HUES6 (cell line): Measurements from ENCODE around the gene DPEP1.

Source experiments
- H3K27ac ChIP-seq: 2 replicates; pipeline ENCODE4 v1.7.0; 2013; ENCODE audit warnings: low read depth, mild to moderate bottlenecking, low read length, inconsistent platforms
- H3K27me3 ChIP-seq: 2 replicates; pipeline ENCODE4 v1.6.1; 2013; ENCODE audit warnings: low read length; ENCODE audit not compliant: control insufficient read depth, insufficient read depth
- H3K36me3 ChIP-seq: 2 replicates; pipeline ENCODE4 v1.6.1; 2013; ENCODE audit warnings: low read length; ENCODE audit not compliant: control insufficient read depth, insufficient read depth
- H3K4me1 ChIP-seq: 2 replicates; pipeline ENCODE4 v1.6.1; 2013; ENCODE audit warnings: low read length; ENCODE audit not compliant: control insufficient read depth, insufficient read depth
- H3K4me3 ChIP-seq: 2 replicates; pipeline ENCODE4 v1.5.1; 2013; ENCODE audit warnings: low read depth, low read length
- H3K9ac ChIP-seq: one replicate; pipeline ENCODE4 v1.6.1; 2013; ENCODE audit warnings: mild to moderate bottlenecking, low read length
- H3K9me3 ChIP-seq: 2 replicates; pipeline ENCODE4 v1.6.1; 2013; ENCODE audit warnings: low read depth, low read length; ENCODE audit not compliant: control insufficient read depth, insufficient read depth

The DPEP1 gene

DNA sequence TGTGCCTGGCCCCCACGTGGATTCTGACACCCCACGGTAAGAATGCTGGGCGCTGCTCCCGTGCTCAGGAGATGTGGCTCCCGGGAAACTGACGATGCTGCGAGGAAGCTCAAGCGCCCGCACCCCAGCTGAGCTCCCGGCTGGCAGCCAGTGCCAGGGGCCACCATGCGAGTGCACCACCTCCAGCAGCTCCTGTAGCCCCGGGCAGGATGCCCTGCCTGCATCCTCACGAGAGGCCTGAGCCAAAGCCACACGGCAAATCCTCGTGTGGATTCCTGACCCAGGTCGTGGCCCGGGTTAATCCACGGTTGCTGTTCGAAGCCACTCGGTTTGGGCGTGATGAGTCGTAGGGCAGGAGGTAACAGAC is 11.6 kb upstream of the DPEP1 start:
- H3K27me3 ChIP-seq, result no peaks in the 10 kb centered on the region
- no peak overlapping the region for H3K9ac ChIP-seq
- no peak overlapping the region for H3K27ac ChIP-seq
- H3K4me1 ChIP-seq, result peaks cover 18% of the 10 kb centered on the region; the same call in 1 of the 2 replicates
- H3K9me3 ChIP-seq, result no peaks in the 10 kb centered on the region
- no peak overlapping the region for H3K4me3 ChIP-seq
- H3K36me3 ChIP-seq, result no peaks in the 10 kb centered on the region

DNA sequence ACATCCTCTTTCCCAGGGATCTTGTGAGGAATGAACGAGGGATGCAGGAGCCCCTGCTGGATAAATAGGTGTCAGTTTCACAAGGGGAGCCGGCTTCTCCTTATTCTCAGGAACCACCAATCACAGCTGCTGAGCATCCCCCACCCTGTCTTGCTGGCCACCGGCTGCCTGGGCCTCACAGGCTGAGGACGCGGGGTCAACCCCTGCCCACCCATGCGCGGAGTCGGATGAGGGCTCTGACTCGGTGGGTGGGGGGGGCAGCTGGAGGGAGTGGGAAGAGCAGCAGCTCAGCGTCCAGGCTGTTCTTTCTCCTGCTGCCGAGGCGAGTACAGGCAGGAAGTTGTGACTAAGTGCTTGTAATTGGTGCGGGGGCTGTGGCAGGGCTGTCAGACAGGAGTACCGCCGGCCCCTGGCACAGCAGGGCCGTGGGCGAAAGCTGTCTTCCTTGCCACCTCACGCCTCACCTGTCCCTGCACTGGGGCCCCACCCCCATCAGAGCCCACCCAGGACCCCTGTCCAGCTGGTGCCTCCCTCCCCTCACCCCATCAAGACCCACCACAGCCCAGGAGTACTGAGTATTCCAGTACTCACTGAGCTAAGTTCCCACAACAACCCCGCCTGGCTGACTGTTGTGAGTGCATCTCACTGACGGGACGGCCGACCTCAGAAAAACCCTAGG is 11.0 kb upstream of the DPEP1 start:
- no peaks in the 10 kb centered on the region for H3K27me3 ChIP-seq
- H3K36me3 ChIP-seq, result no peaks in the 10 kb centered on the region
- H3K27ac ChIP-seq, result no peak overlapping the region
- peaks cover 18% of the 10 kb centered on the region; the same call in 1 of the 2 replicates for H3K4me1 ChIP-seq
- no peaks in the 10 kb centered on the region for H3K9me3 ChIP-seq
- no peak overlapping the region for H3K9ac ChIP-seq
- H3K4me3 ChIP-seq, result peak overlapping the region; percentile 30; the same call in 1 of the 2 replicates

DNA sequence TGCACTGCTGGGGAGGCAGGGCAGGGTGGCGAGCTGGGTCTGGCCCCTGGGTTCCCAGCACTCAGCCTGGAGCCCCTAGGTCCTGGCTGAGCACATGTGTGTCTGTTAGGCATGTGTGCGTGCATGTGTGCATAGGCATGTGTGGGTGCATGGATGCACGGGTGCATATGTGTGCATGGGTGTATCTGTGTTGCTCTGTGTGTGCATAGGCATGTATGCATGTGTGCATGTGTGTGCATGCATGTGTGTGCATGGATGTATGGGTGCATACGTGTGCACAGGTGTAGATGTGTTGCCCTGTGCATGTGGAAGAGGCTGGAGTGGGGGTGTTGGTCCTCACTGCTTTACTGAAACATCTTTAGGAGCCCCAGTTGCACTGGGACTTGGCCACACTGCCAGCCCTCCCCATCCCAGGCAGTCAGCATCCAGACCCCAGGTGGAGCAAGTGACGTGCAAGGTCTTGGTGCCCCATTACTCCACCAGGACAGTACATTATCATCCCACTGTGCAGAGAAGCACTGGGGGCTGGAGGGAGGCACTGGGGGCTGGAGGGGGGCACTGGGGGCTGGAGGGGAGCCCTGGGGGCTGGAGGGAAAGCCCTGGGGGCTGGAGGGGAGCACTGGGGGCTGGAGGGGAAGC is 10.4 kb upstream of the DPEP1 start:
- Histone ChIP-seq H3K4me1 (peaks cover 18% of the 10 kb centered on the region; the same call in 1 of the 2 replicates), H3K27ac (no peak overlapping the region), H3K27me3 (no peaks in the 10 kb centered on the region), H3K9ac (no peak overlapping the region), H3K4me3 (no peak overlapping the region), H3K9me3 (no peaks in the 10 kb centered on the region), H3K36me3 (no peaks in the 10 kb centered on the region)

DNA sequence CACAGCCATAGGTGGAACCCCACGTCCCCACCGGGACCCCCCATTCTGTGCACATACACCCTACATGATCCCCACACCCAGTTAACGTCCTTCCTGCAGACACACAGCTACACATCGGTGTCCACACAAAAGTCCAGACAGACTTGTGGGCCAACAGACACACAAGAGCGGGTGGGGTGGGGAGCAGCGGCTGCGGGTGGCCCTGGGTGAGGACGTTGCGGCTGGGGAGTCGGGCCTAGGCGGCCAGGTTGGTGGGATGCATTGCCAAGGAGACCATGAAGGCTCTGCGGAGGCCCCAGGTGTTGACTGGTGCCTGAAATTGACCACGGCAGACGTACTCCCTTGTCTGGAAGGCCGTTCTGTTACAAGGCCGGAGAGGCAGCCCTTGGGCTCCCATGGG is 8.7 kb upstream of the DPEP1 start:
- Histone ChIP-seq H3K27ac (no peak overlapping the region), H3K36me3 (no peaks in the 10 kb centered on the region), H3K4me1 (peaks cover 14% of the 10 kb centered on the region; the same call in 1 of the 2 replicates), H3K9ac (no peak overlapping the region), H3K27me3 (no peaks in the 10 kb centered on the region), H3K9me3 (no peaks in the 10 kb centered on the region), H3K4me3 (no peak overlapping the region)

DNA sequence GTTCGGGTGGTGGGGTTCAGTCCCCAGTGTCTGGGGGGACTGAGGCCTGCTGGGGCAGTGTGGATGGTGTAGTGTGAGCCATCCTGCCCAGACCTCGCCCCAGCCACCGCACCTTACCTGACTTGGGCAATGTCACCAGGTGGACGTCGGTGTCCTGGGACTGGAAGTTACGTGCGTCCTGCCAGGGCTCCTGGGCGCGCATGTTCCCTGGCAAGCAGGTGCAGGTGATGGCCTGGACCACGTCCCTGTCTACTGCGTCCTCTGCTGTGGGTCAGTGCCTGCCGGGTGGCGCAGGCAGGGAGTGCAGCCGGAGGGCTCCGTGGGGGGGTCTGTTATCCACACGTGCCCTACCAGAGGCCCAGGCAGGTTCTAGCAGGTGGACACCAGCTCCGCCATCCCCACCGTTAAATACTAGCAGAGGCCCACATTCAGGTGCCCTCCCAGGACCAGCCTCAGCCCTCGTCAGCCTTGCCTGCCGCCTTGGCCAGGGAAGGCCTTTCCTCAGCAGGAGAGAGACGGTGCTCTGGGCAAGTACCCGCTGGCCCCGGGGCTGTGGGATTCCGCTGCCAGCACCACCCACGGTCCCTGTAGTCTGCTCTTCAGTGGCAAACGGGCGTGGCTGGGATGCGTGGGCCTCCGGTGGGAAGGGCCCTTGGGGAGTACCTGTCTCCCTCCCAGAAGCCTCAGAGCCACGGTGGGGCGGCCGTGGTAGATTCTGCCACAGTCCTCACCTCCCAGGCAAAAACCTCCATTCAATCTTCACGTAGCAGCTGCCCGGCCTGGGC is 8.1 kb upstream of the DPEP1 start:
- Histone ChIP-seq H3K4me1 (peaks cover 13% of the 10 kb centered on the region; the same call in 1 of the 2 replicates), H3K4me3 (no peak overlapping the region), H3K36me3 (no peaks in the 10 kb centered on the region), H3K27ac (no peak overlapping the region), H3K9me3 (no peaks in the 10 kb centered on the region), H3K9ac (no peak overlapping the region), H3K27me3 (no peaks in the 10 kb centered on the region)

DNA sequence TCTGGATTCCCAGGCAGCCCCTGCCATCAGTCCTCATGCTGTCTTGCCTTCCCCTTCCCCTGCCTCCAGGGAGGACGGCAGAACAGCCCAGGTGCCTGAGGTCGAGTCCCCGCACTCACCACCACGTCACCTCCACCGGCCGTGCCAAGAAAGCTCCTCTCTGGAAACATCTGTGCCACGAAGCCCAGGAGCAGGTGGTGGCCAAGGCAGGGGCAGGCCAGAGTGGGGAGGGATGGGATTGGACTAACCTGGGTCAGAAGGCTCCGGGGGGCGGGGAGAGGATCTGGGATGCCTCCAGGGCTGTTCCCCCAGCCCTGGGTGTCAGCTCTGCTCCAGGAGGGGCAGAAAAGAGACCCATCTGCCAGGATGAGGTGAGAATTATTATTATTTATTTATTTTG is 7.4 kb upstream of the DPEP1 start:
- H3K4me1 ChIP-seq, result peaks cover 13% of the 10 kb centered on the region; the same call in 1 of the 2 replicates
- no peak overlapping the region for H3K27ac ChIP-seq
- H3K27me3 ChIP-seq, result no peaks in the 10 kb centered on the region
- H3K9ac ChIP-seq, result no peak overlapping the region
- H3K9me3 ChIP-seq, result no peaks in the 10 kb centered on the region
- H3K36me3 ChIP-seq, result no peaks in the 10 kb centered on the region
- no peak overlapping the region for H3K4me3 ChIP-seq

DNA sequence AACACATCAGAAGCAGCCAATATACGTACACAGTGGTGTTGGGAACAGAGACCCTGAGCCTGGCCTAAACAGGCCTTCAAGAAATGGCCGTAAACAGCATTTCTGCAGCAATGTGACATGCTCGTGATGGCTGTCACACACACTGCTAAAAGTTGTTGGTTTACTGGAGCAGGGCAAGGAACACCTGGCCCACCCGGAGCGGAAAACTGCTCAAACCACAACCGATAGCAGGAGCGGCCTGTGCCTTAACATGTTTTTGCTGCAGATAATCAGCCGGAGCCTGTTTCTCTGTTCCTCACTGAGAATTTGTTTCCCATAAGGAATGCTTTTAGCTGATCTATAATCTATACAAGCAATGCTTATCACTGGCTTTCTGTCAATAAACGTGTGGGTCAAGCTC is 6.0 kb upstream of the DPEP1 start:
- Histone ChIP-seq H3K27ac (no peak overlapping the region), H3K9me3 (no peaks in the 10 kb centered on the region), H3K36me3 (no peaks in the 10 kb centered on the region), H3K27me3 (no peaks in the 10 kb centered on the region), H3K4me3 (no peak overlapping the region), H3K4me1 (peaks cover 6% of the 10 kb centered on the region; the same call in 1 of the 2 replicates), H3K9ac (no peak overlapping the region)

DNA sequence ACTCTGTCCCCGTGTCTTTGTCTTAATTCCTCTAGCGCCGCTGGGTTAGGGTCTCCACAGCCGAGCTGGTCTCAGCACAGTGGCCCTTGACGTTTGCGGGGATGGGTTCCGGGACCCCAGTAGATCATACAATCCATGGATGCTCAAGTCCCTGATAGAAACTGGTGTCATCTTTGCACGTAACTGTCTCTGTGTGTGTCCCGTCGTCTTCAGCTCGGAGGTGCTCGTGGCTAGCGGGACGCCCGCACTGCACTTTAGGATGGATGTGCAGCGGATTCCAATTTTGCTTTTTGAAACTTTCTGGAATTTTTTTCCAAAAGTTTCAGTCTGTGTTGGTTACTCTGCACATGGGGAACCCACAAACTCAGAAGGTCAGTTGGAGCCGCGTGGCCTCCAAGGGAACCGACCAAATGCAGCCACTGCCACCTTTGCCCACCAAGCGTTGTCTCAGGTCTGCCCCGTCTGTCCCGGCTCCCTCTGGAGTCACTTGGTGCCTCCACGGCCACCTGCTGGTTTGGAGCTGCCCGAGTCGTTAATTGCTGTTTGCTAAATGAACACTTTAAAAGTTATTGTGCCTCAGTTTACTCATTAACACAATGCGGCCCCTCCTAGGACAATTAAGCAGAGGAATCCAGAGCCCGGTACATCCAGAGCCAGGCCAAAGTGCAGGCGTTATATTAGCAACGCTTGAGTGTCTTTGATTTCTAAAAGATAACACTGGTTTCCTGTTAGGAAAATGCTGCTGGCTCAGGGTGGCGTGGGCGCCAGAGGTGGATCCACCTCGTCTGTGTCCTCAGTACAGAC is 5.3 kb upstream of the DPEP1 start:
- Histone ChIP-seq H3K27ac (no peak overlapping the region), H3K4me1 (peaks cover 3% of the 10 kb centered on the region; the same call in 1 of the 2 replicates), H3K9me3 (no peaks in the 10 kb centered on the region), H3K4me3 (no peak overlapping the region), H3K27me3 (no peaks in the 10 kb centered on the region), H3K9ac (no peak overlapping the region), H3K36me3 (no peaks in the 10 kb centered on the region)

DNA sequence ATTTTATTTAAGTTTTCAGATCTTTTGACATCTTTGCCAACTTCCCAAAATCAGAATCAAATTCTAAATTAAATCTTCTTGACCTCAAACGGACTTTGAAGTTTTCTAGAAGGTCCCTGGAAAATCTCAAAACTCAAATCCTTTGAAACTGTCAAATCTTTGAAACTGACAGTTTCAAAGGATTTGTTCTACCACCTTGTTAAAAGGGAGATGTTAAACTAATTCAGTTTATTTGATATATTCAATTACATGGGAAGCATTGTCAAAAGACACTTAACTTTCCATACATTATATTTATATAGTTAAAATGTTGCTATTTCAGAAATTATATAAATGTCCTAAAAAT is 3.4 kb upstream of the DPEP1 start:
- Histone ChIP-seq H3K9ac (no peak overlapping the region), H3K27me3 (no peaks in the 10 kb centered on the region), H3K4me1 (peaks cover 9% of the 10 kb centered on the region; the same call in 1 of the 2 replicates), H3K4me3 (no peak overlapping the region), H3K9me3 (no peaks in the 10 kb centered on the region), H3K36me3 (no peaks in the 10 kb centered on the region), H3K27ac (no peak overlapping the region)

DNA sequence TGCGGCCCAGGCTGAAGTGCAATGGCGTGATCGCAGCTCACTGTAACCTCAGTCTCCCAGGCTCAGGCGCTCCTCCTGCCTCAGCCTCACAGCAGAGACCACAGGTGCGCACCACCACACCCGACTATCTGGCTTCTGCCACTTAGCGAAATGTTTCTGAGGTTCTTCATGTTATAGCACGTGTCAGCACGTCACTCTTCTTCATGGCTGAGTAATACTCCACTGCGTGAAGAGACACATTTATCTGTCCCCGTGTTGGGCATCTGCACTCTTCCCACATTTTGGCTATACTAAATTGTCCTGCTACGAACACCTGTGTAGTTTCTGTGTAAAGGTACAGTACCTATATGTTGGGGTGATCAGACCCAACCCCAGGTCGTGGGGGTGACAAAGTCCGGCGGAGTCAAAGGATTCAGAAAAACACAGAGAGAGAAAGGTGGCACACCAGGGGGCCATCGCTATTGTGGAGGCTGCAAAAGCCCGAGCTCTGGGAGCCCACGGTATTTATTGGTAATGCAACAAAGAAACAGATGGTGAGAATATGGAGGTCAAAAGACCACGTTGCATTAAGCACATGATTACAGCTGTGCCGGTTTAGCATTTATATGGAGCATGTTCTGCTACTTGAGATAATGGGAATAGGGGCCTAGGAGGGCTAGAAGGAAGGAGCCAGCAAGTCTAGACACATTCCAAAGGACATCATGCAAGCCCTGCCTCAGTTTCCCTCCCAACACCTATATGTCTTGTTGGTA is 851 bp upstream of the DPEP1 start:
- no peak overlapping the region for H3K9ac ChIP-seq
- H3K9me3 ChIP-seq, result no peaks in the 10 kb centered on the region
- H3K27me3 ChIP-seq, result no peaks in the 10 kb centered on the region
- no peak overlapping the region for H3K4me3 ChIP-seq
- H3K4me1 ChIP-seq, result peaks cover 9% of the 10 kb centered on the region; the same call in 1 of the 2 replicates
- no peak overlapping the region for H3K27ac ChIP-seq
- no peaks in the 10 kb centered on the region for H3K36me3 ChIP-seq
